IPS-11a (cell line): ENCODE results near the gene TRAPPC14.
"Not testable (repeated sequence)": the region's sequence is repeated elsewhere in the genome, so short reads cannot be mapped to it uniquely, and the experiment has no call there.

Source experiments
- H3K4me3 ChIP-seq: one replicate; pipeline ENCODE4 v1.5.1; 2013; ENCODE audit warnings: low read depth, low read length, control low read depth

TRAPPC14 gene

GRCh38 chr7:100158229-100159098 is at the start of gene TRAPPC14:
TSS of gene TRAPPC14 (minus strand) at chr7:100158723. CDS start at chr7:100158499, 224 bp downstream.
- H3K4me3 ChIP-seq, result peak within 1 kb of the TSS; percentile 60

- H3K4me3 ChIP-seq, result no peak overlapping the region
These were observed 45.9 kb upstream of the TRAPPC14 start for GRCh38 chr7:100204454-100204853.

DNA sequence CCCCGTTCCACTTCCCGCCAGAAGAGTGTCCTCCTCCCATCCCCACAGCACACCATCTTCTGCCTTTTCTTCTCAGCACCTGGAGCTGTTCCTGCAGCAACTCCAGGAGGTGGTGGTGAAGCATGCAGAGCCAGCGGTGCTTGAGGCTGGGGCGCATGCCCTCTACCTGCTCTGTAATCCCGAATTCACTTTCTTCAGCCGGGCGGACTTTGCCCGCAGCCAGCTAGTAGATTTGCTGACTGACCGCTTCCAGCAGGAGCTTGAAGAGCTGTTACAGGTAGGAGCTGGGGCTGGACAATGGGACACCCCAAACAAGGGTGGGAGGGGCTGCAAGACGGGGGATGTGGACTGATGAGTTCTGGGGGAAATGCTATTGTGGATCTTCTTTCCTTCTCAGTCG is 42.2 kb upstream of the TRAPPC14 start:
- H3K4me3 ChIP-seq, result no peak overlapping the region

- H3K4me3 ChIP-seq, result no peak overlapping the region
These were observed 39.7 kb upstream of the TRAPPC14 start for GRCh38 chr7:100198266-100198665.

DNA sequence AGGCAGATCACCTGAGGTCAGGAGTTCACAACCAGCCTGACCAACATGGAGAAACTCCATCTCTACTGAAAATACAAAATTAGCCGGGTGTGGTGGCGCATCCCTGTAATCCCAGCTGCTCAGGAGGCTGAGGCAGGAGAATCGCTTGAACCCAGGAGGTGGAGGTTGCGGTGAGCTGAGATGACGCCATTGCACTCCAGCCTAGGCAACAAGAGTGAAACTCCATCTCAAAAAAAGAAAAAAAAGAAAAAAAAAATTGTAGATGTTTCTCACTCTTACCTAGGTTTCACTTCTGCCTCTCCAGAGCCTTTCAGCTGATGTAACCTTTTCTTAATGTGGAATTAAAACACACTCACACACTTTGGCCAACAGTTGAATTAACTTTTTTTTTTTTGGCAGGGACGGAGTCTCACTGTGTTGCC is 37.4 kb upstream of the TRAPPC14 start:
- not testable (repeated sequence) for H3K4me3 ChIP-seq

- no peak overlapping the region for H3K4me3 ChIP-seq
These were observed 36.7 kb upstream of the TRAPPC14 start for GRCh38 chr7:100195222-100195621.

DNA sequence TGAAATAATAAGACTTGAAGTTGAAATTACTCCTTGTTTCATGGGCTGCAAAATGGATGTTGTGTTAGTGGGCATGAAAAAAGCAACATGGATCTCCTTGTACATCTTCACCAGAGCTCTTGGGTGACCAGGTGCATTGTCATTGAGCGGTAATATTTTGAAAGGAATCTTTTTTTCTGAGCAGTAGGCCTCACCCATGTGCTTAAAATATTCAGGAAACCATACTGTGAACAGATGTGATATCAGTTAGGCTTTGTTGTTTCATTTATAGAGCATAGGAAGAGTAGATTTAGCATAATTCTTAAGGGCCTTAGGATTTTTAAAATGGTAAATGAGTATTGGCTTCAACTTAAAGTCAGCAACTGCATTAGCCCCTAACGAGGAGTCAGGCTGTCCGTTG is 34.4 kb upstream of the TRAPPC14 start:
- no peak overlapping the region for H3K4me3 ChIP-seq

- not testable (repeated sequence) for H3K4me3 ChIP-seq
These were observed 33.8 kb upstream of the TRAPPC14 start for GRCh38 chr7:100192281-100192862.

DNA sequence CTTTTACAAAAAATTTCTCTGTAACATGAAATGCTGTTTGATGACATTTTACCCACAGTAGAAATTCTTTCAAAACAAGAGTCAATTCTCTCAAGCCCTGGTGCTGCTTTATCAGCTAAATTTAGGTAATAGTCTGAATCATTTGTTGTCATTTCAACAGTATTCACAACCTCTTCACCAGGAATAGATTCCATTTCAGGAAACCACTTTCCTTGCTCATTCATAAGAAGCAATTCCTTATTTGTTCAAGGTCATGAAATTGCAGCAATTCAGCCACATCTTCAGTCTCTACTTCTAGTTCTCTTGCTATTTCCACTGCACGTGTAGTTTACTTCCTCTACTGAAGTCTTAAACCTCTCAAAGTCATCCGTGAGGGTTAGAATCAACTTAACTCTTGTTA is 33.3 kb upstream of the TRAPPC14 start:
- H3K4me3 ChIP-seq, result no peak overlapping the region

DNA sequence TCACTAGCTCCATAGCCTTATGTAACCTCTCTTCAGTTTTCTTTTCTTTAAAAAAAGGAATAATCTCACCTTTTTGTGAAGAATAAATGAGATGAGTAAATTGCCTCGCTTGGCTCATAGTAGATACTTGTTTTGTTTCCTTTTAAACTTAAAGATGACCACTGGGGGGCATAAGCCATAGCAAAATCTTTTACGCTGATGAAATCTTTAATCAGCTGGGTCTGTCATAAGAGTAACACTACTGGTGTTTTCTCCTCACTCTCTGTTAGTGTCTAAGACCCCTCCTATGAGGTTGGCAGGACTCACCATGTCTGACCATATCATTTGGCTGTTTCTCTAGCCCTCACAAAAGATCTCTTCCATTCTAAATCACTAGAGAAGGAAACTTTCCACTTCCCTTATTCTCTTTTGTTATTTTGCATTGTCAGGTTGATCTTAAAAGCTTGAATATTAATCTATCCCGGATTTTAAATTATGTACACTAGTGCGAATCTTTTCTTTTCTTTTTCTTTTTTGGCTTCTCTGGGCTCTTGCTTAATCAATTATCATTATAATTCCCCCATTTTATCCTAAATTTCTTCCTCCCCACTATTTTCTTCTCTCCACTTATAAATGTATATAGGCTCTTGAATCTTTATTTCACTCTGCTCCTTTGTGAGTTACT is 31.7 kb upstream of the TRAPPC14 start:
- H3K4me3 ChIP-seq, result no peak overlapping the region

GRCh38 chr7:100189061-100189460 is 30.5 kb upstream of the TRAPPC14 start:
- no peak overlapping the region for H3K4me3 ChIP-seq

- H3K4me3 ChIP-seq, result no peak overlapping the region
These were observed 27.2 kb upstream of the TRAPPC14 start for GRCh38 chr7:100185726-100186125.

- not testable (repeated sequence) for H3K4me3 ChIP-seq
These were observed 24.6 kb upstream of the TRAPPC14 start for GRCh38 chr7:100183090-100183489.

DNA sequence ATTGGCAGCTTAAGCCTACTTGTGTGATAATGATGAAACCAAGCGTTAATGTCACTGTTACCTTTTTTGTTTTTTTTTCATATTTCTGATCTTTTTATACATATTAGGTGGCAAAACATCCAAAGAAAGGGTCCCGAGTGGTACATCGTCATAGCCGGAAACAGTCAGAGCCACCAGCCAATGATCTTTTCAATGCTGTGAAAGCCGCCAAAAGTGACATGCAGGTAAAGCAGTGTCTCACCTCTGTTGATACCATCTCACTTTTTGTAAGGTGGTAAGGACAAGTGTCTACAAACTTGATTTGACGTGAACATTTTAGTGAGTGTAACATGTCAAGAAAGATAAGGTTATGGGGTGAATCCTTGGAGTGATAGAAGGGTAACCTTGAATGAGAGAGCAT is 24.1 kb upstream of the TRAPPC14 start:
- not testable (repeated sequence) for H3K4me3 ChIP-seq

DNA sequence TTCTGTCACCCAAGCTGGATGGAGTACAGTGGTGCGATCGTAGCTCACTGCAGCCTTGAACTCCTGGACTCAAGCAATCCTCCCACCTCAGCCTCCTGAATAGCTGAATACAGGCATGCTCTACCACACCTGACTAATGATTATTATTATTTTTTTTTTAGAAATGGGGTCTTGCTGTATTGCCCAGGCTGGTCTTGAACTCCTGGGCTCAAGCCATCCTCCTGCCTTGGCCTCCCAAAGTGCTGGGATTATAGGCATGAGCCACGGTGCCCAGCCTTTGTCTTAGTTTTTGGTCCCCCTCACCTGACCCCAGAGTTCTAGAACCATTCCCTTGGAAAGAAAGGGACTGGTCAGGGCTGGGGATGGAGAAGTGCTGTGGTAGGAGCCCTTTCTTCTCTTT is 21.6 kb upstream of the TRAPPC14 start:
- not testable (repeated sequence) for H3K4me3 ChIP-seq

- H3K4me3 ChIP-seq, result peak within 1 kb of the TSS; percentile 83
These were observed 18.8 kb upstream of the TRAPPC14 start, which contains the start of the genes GPC2 and STAG3 for GRCh38 chr7:100177045-100178001. TSS of gene GPC2 (minus strand) at chr7:100177381. CDS start at chr7:100177199, 182 bp downstream. TSS of gene STAG3 (plus strand) at chr7:100177918. CDS start at chr7:100180557, 2,639 bp downstream.

GRCh38 chr7:100176096-100177044 is 17.8 kb upstream of the TRAPPC14 start:
- H3K4me3 ChIP-seq, result peak overlapping the region; percentile 83

- no peak overlapping the region for H3K4me3 ChIP-seq
These were observed 16.9 kb upstream of the TRAPPC14 start for GRCh38 chr7:100175296-100175935.

DNA sequence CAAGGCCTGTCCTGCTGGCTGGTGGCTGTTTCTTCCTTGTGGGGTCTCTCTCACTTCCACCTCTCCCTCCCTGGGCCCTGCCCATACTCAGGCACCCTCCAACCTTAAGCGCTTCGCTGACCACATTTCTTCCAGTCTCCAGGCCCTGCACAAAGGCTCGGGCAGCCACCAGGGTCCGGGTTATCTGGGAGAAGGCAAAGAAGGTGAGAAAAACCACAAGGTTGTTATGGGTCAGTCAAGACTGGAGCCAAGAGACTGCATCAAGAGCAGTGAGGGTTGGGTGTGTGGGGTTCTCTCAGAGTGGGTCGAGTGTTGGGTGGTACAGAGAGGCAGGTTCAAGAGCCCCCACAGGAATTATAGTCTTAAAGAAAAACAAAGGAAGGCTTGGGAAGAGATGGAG is 16.1 kb upstream of the TRAPPC14 start:
- H3K4me3 ChIP-seq, result no peak overlapping the region
